LNCaP clone FGC (cell line): ENCODE data around the gene KLRF1.

Source experiments
- DNase-seq: peaks from one replicate; pipeline ENCODE4 v3.0.0-alpha.2; 2011; ENCODE audit warnings: low read depth
- H3K4me3 ChIP-seq: 2 replicates; pipeline ENCODE4 v1.5.1; 2011; ENCODE audit warnings: mild to moderate bottlenecking, low read depth, low read length, control low read depth
- CTCF ChIP-seq: IDR thresholded peaks from 2 replicates; pipeline ENCODE4 v1.5.1; 2012; ENCODE audit warnings: mild to moderate bottlenecking; ENCODE audit not compliant: control insufficient read depth, insufficient read depth; ENCODE audit errors: extremely low read depth

Gene KLRF1

GRCh38 chr12:9796346-9796745, 30.9 kb upstream of the KLRF1 start:
- DNase-seq, result no peak
- no peak for TF ChIP-seq CTCF

GRCh38 chr12:9796971-9797370, 30.3 kb upstream of the KLRF1 start:
- H3K4me3 ChIP-seq, result no peak overlapping the region
- TF ChIP-seq CTCF, result no peak
- DNase-seq, result no peak

More at GRCh38 chr12:9796346-9796745, 30.9 kb upstream of the KLRF1 start:
- no peak overlapping the region for H3K4me3 ChIP-seq

DNA sequence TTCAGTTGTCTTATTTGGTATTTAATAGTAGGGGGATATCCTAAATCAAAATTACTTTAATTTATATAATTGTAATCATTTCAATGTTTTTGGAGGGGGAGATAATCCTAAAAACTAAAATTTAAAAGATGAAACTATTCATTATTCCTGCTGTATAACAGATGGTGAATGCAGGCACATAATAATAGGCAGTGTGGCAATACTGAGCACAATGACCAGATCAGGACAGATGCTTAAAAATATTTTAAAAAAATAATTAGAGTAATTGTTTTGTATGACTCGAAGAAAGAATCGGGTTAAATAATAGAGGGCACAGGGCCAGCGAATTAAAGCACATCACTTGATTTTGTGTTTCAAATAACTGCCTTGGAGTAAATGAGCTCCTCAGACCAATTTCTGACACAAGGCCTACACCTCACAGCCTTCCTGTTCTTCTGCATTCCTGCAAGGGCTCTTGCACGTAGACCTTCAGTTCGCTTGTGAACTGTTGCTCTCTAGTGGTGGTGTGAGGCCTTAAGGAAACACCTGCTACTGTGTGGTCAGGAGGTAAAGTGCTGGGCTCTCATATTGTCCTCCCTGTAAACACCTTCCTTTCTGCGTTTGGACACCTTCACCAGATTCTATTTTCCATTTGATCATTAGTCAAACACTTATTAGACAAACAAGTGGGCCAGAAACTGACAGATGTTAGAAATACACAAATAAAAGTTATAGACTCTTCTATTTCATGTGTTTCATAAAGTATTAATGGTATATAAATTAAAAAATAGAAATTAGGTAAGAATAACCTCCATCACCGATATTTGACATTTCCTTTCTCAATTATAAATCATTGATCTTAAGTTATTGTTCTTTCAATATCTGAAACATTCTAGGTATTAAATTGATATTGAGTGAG, 29.3 kb upstream of the KLRF1 start:
- H3K4me3 ChIP-seq, result no peak overlapping the region
- peak; percentile 98 for TF ChIP-seq CTCF

GRCh38 chr12:9799961-9800360, 27.3 kb upstream of the KLRF1 start:
- no peak for TF ChIP-seq CTCF
- no peak overlapping the region for H3K4me3 ChIP-seq
- DNase-seq, result no peak

More for the DNA sequence above, 29.3 kb upstream of the KLRF1 start:
- DNase-seq, result peak; percentile 92

DNA sequence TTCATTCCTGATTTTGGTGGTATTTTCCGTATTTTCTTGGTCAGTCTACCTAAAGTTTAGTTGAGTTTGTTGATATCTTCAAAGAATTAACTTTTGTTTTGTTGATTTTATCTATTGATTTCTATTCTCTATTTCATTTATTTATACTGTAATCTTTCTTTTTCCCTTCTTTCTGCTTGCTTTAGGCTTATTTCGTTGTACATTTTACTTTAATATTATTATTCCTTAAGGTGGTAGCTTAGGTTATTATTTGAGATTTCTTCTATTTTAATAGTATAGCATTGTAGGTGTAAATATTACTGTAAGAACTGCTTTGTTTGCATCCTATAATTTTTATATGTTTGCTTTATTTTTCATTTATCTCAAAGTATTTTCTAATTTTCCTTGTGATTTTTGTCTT, 21.4 kb upstream of the KLRF1 start:
- no peak overlapping the region for H3K4me3 ChIP-seq
- DNase-seq, result no peak
- TF ChIP-seq CTCF, result no peak

DNA sequence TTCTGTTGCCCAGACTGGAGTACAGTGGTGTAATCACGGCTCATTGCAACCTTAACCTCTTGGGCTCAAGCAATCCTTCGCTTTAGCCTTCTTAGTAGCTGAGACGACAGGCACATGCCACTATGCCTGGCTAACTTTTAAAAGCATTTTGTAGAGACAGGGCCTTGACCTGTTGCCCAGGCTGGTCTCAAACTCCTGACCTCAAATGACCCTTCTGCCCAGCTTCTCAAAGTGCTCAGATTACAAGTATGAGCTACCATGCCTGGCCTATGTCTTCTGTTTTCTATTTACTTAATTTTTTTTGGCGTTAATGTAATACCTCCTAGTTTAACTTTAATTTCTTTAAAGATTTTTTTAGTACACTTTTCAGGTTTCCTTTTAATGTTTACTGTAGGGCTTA, 20.6 kb upstream of the KLRF1 start:
- H3K4me3 ChIP-seq, result no peak overlapping the region
- DNase-seq, result peak; percentile 40
- TF ChIP-seq CTCF, result no peak

GRCh38 chr12:9808504-9808903, 18.8 kb upstream of the KLRF1 start:
- no peak for TF ChIP-seq CTCF
- DNase-seq, result no peak
- no peak overlapping the region for H3K4me3 ChIP-seq
